GM21360 (cell line): ENCODE data around the gene AFG1L.

Source experiments
- ATAC-seq: cut with Tn5 transposase; IDR thresholded peaks from one replicate; pipeline ENCODE4 v1.9.1; 2021; ENCODE audit warnings: mild to moderate bottlenecking, moderate library complexity; ENCODE audit not compliant: unreplicated experiment

The AFG1L gene

GRCh38 chr6:108568551-108569305, 273.9 kb downstream of the AFG1L start:
- ATAC-seq: no peak

- ATAC-seq: no peak
These were observed 275.7 kb downstream of the AFG1L start for GRCh38 chr6:108570517-108570916.

GRCh38 chr6:108574457-108575141, 279.7 kb downstream of the AFG1L start:
- ATAC-seq: no peak
